Measurements from ENCODE around the gene PHACTR3.
"Not testable (repeated sequence)": the region's sequence is repeated elsewhere in the genome, so short reads cannot be mapped to it uniquely, and the experiment has no call there.

Gene PHACTR3

GRCh38 chr20:59618585-59618984 lies 14.2 kb downstream of the PHACTR3 start:
- DNase-seq (ENCODE audit: low spot score); FAIRE-seq: not testable (repeated sequence)

GRCh38 chr20:59620860-59621505 lies 16.6 kb downstream of the PHACTR3 start:
- FAIRE-seq (no peak), DNase-seq (ENCODE audit: low spot score) (no peak)

GRCh38 chr20:59622496-59622895 lies 18.2 kb downstream of the PHACTR3 start:
- FAIRE-seq = no peak
- DNase-seq (ENCODE audit: low spot score) = no peak

GRCh38 chr20:59623133-59623532 lies 18.8 kb downstream of the PHACTR3 start:
- FAIRE-seq = no peak
- DNase-seq (ENCODE audit: low spot score) = no peak

- DNase-seq (ENCODE audit: low spot score) (no peak), FAIRE-seq (no peak)
Measured at GRCh38 chr20:59623583-59623982, 19.2 kb downstream of the PHACTR3 start.

- DNase-seq (ENCODE audit: low spot score) = no peak
- FAIRE-seq = no peak
Measured at GRCh38 chr20:59624401-59624800, 20.1 kb downstream of the PHACTR3 start.

- DNase-seq (ENCODE audit: low spot score) (no peak), FAIRE-seq (no peak)
Measured at GRCh38 chr20:59625214-59625922, 21.0 kb downstream of the PHACTR3 start.

- no peak for DNase-seq (ENCODE audit: low spot score)
- FAIRE-seq = no peak
Measured at GRCh38 chr20:59627298-59627697, 23.0 kb downstream of the PHACTR3 start.

- no peak for DNase-seq (ENCODE audit: low spot score)
- no peak for FAIRE-seq
Measured at GRCh38 chr20:59628171-59628570, 23.8 kb downstream of the PHACTR3 start.

GRCh38 chr20:59629141-59630045 lies 25.1 kb downstream of the PHACTR3 start:
- no peak for FAIRE-seq

GRCh38 chr20:59630526-59630925 lies 26.2 kb downstream of the PHACTR3 start:
- no peak for DNase-seq (ENCODE audit: low spot score)
- FAIRE-seq = no peak

More at GRCh38 chr20:59629141-59630045, 25.1 kb downstream of the PHACTR3 start:
- no peak for DNase-seq (ENCODE audit: low spot score)

GRCh38 chr20:59631751-59632540 lies 27.6 kb downstream of the PHACTR3 start:
- DNase-seq (ENCODE audit: low spot score) = no peak
- FAIRE-seq = no peak

GRCh38 chr20:59632541-59633113 lies 28.3 kb downstream of the PHACTR3 start:
- DNase-seq (ENCODE audit: low spot score) (no peak), FAIRE-seq (no peak)

- no peak for FAIRE-seq
- no peak for DNase-seq (ENCODE audit: low spot score)
Measured at GRCh38 chr20:59633656-59634251, 29.4 kb downstream of the PHACTR3 start.

GRCh38 chr20:59634435-59635005 lies 30.2 kb downstream of the PHACTR3 start:
- no peak for DNase-seq (ENCODE audit: low spot score)
- no peak for FAIRE-seq

- FAIRE-seq = no peak
- DNase-seq (ENCODE audit: low spot score) = no peak
Measured at GRCh38 chr20:59636766-59637370, 32.5 kb downstream of the PHACTR3 start.

- no peak for FAIRE-seq
- no peak for DNase-seq (ENCODE audit: low spot score)
Measured at GRCh38 chr20:59640267-59640666, 35.9 kb downstream of the PHACTR3 start.

- DNase-seq (ENCODE audit: low spot score) = no peak
- FAIRE-seq = no peak
Measured at GRCh38 chr20:59643615-59644061, 39.3 kb downstream of the PHACTR3 start.

GRCh38 chr20:59644371-59644939 lies 40.1 kb downstream of the PHACTR3 start:
- no peak for FAIRE-seq
- DNase-seq (ENCODE audit: low spot score) = no peak
